Cardiac fibroblast (primary cell): Measurements from ENCODE around the gene SERPINB5.
A peak's percentile ranks its signal among the peaks of the same experiment; 100 is the strongest.

ENCODE experiments used
- DNase-seq, 2 donors: peaks; one replicate each; pipeline versions ENCODE4 v3.0.0 to v3.0.0-alpha.2; 2010; ENCODE audit warnings: low read depth in 2 of 2
- H3K4me3 ChIP-seq, 2 donors: replicated peaks in 1 of 2; 1 replicate in 1 of 2; 2 replicates in 1 of 2; pipeline ENCODE4 v1.5.1; 2011; ENCODE audit warnings: low read depth in 2 of 2, low read length in 2 of 2, mild to moderate bottlenecking in 2 of 2, moderate library complexity in 1 of 2
- CTCF ChIP-seq: IDR thresholded peaks from one replicate; pipeline ENCODE4 v1.5.1; 2011; ENCODE audit warnings: low read depth, mild to moderate bottlenecking, low read length, inconsistent platforms

Gene SERPINB5

GRCh38 chr18:63440219-63440618 lies 36.5 kb upstream of the SERPINB5 start:
- TF ChIP-seq CTCF, result no peak
- DNase-seq, result peak; percentile 28 to 59
- no peak overlapping the region for H3K4me3 ChIP-seq

GRCh38 chr18:63440881-63441280 lies 35.9 kb upstream of the SERPINB5 start:
- TF ChIP-seq CTCF, result no peak
- no peak overlapping the region for H3K4me3 ChIP-seq
- no peak for DNase-seq

GRCh38 chr18:63443829-63444228 lies 32.9 kb upstream of the SERPINB5 start:
- DNase-seq, result no peak
- no peak for TF ChIP-seq CTCF
- H3K4me3 ChIP-seq, result no peak overlapping the region

DNA sequence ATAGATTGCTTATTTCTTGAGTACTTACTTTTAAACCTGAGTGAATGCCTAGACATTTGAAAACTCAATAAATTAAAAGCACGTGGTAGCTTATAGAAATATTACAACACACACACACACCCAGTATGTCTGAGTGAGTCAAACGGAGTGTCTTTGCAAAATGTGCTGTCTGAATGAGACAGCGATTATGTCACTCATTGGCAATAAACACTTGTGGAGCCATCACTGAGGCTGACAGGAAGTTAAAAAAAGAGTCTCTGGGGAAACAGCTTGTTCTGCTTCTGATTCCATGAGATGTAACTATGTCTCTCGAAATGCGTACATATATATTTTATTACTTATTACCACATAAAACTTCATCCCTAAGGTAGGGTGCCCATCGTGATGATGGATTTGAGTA lies 32.2 kb upstream of the SERPINB5 start:
- no peak overlapping the region for H3K4me3 ChIP-seq

GRCh38 chr18:63445037-63445436 lies 31.7 kb upstream of the SERPINB5 start:
- no peak overlapping the region for H3K4me3 ChIP-seq
- no peak for TF ChIP-seq CTCF
- DNase-seq, result no peak

More for the DNA sequence above, 32.2 kb upstream of the SERPINB5 start:
- no peak for TF ChIP-seq CTCF
- DNase-seq, result peak; percentile 74 to 96

DNA sequence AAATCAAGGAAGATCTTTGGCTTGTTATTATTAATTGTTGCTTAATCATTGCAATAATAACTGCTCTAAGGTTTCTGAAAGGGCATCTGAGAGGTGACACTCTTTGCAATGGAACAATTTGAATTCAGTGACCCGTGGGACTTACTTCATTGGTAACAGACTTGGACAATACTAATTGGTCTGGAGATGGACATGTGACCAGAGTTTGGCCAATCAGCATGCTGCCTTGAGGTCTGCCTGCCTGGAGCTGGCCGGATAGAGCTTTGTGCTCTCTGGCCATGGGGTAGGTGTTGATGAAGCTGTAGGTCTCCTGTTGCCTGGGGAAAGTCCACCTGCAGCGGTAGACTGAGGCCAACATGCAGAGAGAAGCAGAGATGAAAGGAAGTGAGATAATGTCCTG lies 30.5 kb upstream of the SERPINB5 start:
- no peak for DNase-seq
- no peak overlapping the region for H3K4me3 ChIP-seq
- no peak for TF ChIP-seq CTCF

DNA sequence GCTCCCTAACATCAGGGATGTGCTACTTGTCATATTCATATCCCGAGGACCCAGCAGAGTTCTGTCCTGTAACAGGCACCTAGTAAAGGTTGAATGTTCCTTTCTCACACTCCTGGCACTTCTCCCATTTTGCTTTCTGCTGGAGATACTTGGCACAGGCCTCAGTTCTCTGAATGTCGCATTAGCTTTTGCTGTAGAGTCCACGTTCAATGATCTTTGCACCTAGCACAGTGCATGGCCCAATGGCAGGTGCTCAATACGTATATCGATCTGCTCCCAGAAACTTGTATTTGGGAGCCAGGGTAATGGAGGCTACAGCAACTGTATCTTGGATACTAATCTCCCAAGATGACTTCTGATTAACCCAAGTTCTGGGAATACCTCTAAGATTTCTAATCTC lies 29.7 kb upstream of the SERPINB5 start:
- DNase-seq, result no peak

More for the DNA sequence above, 29.7 kb upstream of the SERPINB5 start:
- H3K4me3 ChIP-seq, result no peak overlapping the region
- TF ChIP-seq CTCF, result no peak
